NT2/D1 (cell line): ENCODE results near the gene TMEM223.

Experiments
- SUZ12 ChIP-seq: IDR thresholded peaks from 2 replicates; pipeline ENCODE4 v1.6.1; 2011; ENCODE audit not compliant: insufficient read length, insufficient read depth; ENCODE audit errors: extremely low read depth
- YY1 ChIP-seq: IDR thresholded peaks from 2 replicates; pipeline ENCODE4 v1.6.1; 2011; ENCODE audit not compliant: insufficient read length, insufficient read depth
- ZNF274 ChIP-seq: IDR thresholded peaks from 2 replicates; pipeline ENCODE4 v1.6.1; 2011; ENCODE audit warnings: mild to moderate bottlenecking, low read depth, low read length

- TF ChIP-seq ZNF274 = no peak
- no peak for TF ChIP-seq SUZ12
- no peak for TF ChIP-seq YY1
Observed at GRCh38 chr11:62789576-62789975, 2.2 kb downstream of the TMEM223 start.
